Liver (tissue), 3 donors: ENCODE data around the gene NBPF6.
"Not testable (repeated sequence)": the region's sequence is repeated elsewhere in the genome, so short reads cannot be mapped to it uniquely, and the experiment has no call there.

Experiments used
- ATF3 ChIP-seq: IDR thresholded peaks from 2 replicates; pipeline ENCODE4 v1.6.1; 2016; ENCODE audit warnings: antibody characterized with exemption
- CTCF ChIP-seq: fragments of 150-350 bp; IDR thresholded peaks from 2 replicates; pipeline ENCODE4 v1.5.1; 2017; ENCODE audit warnings: improper control_type of control experiment, low read depth, low read length; ENCODE audit not compliant: missing input control
- FOXA1 ChIP-seq: IDR thresholded peaks from 2 replicates; pipeline ENCODE4 v1.6.1; 2016; ENCODE audit warnings: antibody characterized with exemption
- GABPA ChIP-seq, 2 donors: IDR thresholded peaks in 1 of 2; conservative IDR thresholded peaks in 1 of 2; 2 replicates each; pipeline ENCODE4 v1.6.1; 2016; ENCODE audit warnings: antibody characterized with exemption in 2 of 2, mild to moderate bottlenecking in 1 of 2, moderate library complexity in 1 of 2
- HNF4A ChIP-seq, 2 donors: conservative IDR thresholded peaks; 2 replicates each; pipeline ENCODE4 v1.6.1; 2016; ENCODE audit warnings: antibody characterized with exemption in 2 of 2, mild to moderate bottlenecking in 2 of 2
- JUND ChIP-seq, 2 donors: IDR thresholded peaks; 2 replicates each; pipeline ENCODE4 v1.6.1; 2016; ENCODE audit warnings: antibody characterized with exemption in 2 of 2
- RAD21 ChIP-seq, 2 donors: IDR thresholded peaks; 2 replicates each; pipeline ENCODE4 v1.6.1; 2016; ENCODE audit warnings: antibody characterized with exemption in 2 of 2, mild to moderate bottlenecking in 2 of 2
- RXRA ChIP-seq, 2 donors: IDR thresholded peaks; 2 replicates each; pipeline ENCODE4 v1.6.1; 2017 to 2018; ENCODE audit warnings: antibody characterized with exemption in 2 of 2, mild to moderate bottlenecking in 1 of 2
- SP1 ChIP-seq: IDR thresholded peaks from 2 replicates; pipeline ENCODE4 v1.6.1; 2018; ENCODE audit warnings: antibody characterized with exemption, mild to moderate bottlenecking
- TAF1 ChIP-seq: conservative IDR thresholded peaks from 2 replicates; pipeline ENCODE4 v1.6.1; 2016; ENCODE audit warnings: antibody characterized with exemption, mild to moderate bottlenecking
- ZBTB33 ChIP-seq: IDR thresholded peaks from 2 replicates; pipeline ENCODE4 v1.6.1; 2016; ENCODE audit warnings: antibody characterized with exemption
- TF ChIP-seq, protein P1 (sequence below): IDR thresholded peaks from 2 replicates; pipeline ENCODE4 v1.6.1; 2016; ENCODE audit warnings: antibody characterized with exemption, mild to moderate bottlenecking
- TF ChIP-seq, protein P2 (sequence below): IDR thresholded peaks from 2 replicates; pipeline ENCODE4 v1.6.1; 2016; ENCODE audit warnings: antibody characterized with exemption
- donor health status: healthy.
- donor health status: healthy.

DNA sequence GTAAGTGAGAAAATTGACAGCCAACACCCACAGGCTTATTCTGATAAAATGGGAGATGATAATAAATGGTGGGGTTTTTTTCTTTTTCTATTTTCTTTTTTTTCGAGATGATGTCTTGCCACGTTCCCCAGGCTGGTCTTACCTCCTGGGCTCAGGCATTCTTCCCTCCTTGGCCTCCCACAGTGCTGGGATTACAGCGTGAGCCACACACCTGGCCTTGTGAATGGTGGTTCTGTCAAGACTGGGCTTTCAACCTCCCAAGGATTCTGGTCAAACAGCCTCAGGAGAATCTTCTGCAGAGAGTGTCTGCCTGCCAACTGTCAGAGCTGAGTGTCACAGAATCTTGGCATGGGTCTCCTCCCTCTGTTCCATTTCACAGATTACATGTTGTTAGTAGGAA lies 16.7 kb upstream of the NBPF6 start:
- not testable (repeated sequence) for TF ChIP-seq GABPA (IDR thresholded peaks at IDR 0.05 in 1 of 2, conservative IDR thresholded peaks at IDR 0.05 in 1 of 2); CTCF; ZBTB33; ATF3; SP1; RXRA (IDR thresholded peaks at IDR 0.05); TAF1; JUND (IDR thresholded peaks at IDR 0.05); FOXA1; RAD21 (IDR thresholded peaks at IDR 0.05); HNF4A (conservative IDR thresholded peaks at IDR 0.05)
- TF ChIP-seq, protein P1, sequence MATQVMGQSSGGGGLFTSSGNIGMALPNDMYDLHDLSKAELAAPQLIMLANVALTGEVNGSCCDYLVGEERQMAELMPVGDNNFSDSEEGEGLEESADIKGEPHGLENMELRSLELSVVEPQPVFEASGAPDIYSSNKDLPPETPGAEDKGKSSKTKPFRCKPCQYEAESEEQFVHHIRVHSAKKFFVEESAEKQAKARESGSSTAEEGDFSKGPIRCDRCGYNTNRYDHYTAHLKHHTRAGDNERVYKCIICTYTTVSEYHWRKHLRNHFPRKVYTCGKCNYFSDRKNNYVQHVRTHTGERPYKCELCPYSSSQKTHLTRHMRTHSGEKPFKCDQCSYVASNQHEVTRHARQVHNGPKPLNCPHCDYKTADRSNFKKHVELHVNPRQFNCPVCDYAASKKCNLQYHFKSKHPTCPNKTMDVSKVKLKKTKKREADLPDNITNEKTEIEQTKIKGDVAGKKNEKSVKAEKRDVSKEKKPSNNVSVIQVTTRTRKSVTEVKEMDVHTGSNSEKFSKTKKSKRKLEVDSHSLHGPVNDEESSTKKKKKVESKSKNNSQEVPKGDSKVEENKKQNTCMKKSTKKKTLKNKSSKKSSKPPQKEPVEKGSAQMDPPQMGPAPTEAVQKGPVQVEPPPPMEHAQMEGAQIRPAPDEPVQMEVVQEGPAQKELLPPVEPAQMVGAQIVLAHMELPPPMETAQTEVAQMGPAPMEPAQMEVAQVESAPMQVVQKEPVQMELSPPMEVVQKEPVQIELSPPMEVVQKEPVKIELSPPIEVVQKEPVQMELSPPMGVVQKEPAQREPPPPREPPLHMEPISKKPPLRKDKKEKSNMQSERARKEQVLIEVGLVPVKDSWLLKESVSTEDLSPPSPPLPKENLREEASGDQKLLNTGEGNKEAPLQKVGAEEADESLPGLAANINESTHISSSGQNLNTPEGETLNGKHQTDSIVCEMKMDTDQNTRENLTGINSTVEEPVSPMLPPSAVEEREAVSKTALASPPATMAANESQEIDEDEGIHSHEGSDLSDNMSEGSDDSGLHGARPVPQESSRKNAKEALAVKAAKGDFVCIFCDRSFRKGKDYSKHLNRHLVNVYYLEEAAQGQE: not testable (repeated sequence)
- TF ChIP-seq, protein P2, sequence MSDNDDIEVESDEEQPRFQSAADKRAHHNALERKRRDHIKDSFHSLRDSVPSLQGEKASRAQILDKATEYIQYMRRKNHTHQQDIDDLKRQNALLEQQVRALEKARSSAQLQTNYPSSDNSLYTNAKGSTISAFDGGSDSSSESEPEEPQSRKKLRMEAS: not testable (repeated sequence)
